GM12873 (cell line): ENCODE data around the gene WLS.

Source experiments
- TF ChIP-seq, protein P1 (sequence below): IDR thresholded peaks from 2 replicates; pipeline ENCODE4 v1.5.1; 2012; ENCODE audit warnings: low read depth, mild to moderate bottlenecking, moderate library complexity, low read length, control low read depth; ENCODE audit not compliant: insufficient read depth; ENCODE audit errors: missing control alignments

WLS gene

DNA sequence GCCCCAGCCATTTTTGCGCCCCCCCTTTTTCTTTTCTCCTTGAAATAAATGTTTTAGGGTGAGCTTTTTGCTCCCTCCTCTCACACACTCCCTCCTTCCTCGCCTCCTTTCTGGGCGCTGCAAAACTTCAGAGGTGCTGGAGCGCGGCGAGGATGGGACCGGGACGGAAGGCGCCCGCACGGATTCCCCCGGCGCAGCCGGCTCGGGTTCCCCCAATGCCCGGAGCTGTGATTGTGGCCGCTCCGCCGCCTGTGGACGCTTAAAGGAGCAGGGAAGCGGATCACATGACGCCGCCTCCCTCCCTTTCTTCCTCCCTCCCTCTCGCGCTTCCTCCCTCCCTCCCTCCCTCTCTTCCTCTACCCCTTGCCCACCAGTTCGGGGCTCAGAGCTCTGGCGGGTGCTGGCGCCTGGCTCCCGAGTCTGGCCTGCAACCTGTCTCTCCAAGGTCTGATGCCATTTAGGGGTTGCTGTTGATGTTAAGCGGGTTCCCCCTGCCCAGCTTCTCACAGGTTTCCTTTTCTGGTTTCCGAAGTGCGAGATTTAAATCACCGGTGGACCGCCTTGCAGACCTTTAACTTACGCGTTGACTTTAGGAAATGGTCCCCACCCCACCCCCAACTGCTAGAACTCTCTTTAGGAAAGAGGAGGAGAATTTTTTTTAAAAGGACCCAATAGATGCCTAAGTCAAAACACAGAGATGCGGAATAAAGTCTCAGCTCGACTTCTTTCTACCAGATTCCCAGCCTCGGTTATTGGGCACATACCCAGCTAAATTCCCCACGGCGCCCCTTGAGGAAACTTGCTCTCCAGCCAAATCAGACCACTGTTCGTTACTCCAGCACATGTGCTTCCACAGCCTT is at the start of gene WLS:
TSS of gene WLS (minus strand) at position 235 of the 860 bp plus-strand sequence. CDS start at position 11, 224 bp downstream.
- TF ChIP-seq, protein P1, sequence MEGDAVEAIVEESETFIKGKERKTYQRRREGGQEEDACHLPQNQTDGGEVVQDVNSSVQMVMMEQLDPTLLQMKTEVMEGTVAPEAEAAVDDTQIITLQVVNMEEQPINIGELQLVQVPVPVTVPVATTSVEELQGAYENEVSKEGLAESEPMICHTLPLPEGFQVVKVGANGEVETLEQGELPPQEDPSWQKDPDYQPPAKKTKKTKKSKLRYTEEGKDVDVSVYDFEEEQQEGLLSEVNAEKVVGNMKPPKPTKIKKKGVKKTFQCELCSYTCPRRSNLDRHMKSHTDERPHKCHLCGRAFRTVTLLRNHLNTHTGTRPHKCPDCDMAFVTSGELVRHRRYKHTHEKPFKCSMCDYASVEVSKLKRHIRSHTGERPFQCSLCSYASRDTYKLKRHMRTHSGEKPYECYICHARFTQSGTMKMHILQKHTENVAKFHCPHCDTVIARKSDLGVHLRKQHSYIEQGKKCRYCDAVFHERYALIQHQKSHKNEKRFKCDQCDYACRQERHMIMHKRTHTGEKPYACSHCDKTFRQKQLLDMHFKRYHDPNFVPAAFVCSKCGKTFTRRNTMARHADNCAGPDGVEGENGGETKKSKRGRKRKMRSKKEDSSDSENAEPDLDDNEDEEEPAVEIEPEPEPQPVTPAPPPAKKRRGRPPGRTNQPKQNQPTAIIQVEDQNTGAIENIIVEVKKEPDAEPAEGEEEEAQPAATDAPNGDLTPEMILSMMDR = no peak

DNA sequence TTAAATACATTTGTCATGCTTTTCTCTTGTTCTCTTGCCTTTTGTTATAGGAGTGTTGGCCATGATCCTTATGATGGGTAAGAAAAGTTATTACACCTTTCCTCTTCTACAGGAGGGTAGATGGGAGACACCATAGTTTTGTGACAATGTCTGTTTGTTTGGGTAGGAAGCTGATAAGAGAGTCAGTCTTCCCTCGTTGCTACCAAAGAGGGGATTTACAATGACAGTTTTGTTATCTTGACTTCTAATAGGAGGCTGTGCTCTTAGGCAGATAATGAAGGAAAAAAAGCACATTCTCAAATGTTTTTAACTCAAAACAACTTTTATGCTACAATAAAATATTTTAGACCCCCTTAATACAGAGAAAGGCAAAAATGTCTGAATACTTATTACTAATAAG is 48.0 kb upstream of the WLS start:
- TF ChIP-seq, protein P1 = no peak

DNA sequence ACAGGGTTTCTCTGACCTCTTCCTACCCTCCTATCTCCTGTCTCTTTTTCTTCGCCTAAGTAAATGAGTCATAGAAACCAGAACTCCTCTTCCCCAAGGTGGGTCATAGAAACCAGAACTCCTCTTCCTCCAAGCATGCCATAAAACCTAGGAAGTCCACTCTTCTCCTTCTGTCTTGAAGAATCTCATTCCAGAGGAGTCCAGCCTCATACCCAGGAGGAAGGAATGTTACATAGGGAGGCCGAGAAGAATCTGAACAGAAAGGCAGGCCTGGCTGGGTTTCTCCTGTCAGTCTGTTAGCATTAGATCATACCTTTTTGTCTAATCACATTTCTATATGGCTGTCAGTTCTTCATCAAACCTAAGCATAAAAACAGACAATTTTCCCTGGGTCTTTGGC is 47.5 kb upstream of the WLS start:
- TF ChIP-seq, protein P1 = no peak

DNA sequence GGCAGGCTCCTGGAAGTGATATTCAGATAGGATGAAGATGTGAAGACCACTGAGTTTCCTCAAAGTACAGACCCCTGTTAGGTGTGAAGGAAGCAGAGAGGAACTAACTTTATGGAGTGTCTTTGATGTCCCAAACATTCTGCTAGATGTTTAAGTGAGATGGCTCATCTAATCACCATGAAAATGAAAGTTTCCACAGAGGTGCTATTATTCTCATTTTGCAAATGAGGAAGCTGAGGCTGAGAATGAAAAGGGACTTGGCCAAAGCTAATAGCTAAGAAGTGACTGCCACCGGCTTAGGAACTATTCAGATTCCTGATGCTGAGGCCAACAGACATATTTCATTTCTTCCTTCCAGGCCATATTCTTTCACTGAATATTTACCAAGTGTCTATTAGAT is 45.9 kb upstream of the WLS start:
- TF ChIP-seq, protein P1 = no peak

DNA sequence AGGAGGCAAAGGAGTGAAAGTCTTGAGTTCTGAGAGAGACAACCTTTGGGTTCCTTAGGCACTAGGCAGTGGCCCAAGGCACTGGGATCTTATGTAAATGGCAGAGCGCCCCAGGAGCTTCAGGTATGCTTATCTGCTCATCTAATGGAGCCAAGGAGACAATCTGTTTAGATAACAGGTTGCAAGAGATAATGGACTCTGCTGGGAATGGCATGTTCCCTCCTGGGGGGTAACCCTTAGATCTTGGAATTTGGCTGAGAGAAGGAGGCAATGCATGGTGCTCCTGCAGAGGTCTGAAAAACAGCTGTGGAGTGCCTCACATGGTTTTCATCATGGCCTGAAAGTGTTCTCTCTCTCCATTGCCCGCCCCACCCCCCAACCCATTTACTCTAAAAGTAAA is 44.1 kb upstream of the WLS start:
- TF ChIP-seq, protein P1 = no peak

DNA sequence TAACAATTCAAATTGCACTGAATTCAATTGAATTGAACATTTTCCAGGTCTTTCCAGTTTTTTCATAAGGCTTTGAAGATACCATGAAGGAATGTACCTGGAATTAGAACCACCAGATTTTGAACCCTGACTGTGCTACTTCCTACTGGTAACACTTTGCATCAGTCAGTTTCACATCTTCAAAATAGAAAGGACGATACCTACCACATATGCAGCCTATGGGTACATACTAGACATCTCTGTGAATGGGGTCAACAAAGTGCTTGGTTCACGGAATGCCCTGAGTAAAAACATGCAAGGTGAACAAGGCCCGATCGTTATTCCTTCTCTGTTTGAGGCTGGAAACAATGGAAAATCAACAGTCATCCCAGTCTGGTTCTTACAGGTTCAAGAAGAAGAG is 41.2 kb upstream of the WLS start:
- TF ChIP-seq, protein P1 = no peak

DNA sequence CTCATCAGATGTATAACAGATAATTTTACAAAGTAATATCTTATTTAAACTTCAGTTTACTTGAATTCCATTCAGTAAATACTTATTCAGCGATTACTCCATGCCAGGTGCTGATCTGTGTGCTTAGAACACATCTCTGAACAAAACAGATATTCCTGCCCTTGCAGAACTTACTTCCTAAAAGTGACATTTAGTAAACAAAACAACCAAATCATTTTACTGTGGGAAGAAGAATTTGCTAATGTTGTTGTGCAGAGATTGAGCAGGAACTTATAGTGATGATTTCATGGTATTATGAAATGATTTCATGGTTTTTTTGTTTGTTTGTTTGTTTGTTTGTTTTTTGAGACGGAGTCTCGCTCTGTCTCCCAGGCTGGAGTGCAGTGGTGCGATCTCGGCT is 39.3 kb upstream of the WLS start:
- TF ChIP-seq, protein P1 = no peak
